Panc1 (cell line): ENCODE results near the gene SBK2.

ENCODE experiments used
- SIN3A ChIP-seq: IDR thresholded peaks from 2 replicates; pipeline ENCODE4 v1.6.1; 2012; ENCODE audit warnings: low read depth, mild to moderate bottlenecking, low read length, moderate library complexity, borderline replicate concordance; ENCODE audit not compliant: insufficient read depth
- TF ChIP-seq, protein P1 (sequence below): fragments of 450-650 bp; IDR thresholded peaks from 2 replicates; pipeline ENCODE4 v1.5.1; 2017; ENCODE audit warnings: mild to moderate bottlenecking

GRCh38 chr19:55492362-55492944, 44.5 kb downstream of the SBK2 start:
- TF ChIP-seq, protein P1, sequence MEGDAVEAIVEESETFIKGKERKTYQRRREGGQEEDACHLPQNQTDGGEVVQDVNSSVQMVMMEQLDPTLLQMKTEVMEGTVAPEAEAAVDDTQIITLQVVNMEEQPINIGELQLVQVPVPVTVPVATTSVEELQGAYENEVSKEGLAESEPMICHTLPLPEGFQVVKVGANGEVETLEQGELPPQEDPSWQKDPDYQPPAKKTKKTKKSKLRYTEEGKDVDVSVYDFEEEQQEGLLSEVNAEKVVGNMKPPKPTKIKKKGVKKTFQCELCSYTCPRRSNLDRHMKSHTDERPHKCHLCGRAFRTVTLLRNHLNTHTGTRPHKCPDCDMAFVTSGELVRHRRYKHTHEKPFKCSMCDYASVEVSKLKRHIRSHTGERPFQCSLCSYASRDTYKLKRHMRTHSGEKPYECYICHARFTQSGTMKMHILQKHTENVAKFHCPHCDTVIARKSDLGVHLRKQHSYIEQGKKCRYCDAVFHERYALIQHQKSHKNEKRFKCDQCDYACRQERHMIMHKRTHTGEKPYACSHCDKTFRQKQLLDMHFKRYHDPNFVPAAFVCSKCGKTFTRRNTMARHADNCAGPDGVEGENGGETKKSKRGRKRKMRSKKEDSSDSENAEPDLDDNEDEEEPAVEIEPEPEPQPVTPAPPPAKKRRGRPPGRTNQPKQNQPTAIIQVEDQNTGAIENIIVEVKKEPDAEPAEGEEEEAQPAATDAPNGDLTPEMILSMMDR: no peak
- no peak for TF ChIP-seq SIN3A
